Liver (tissue), 9 donors: ENCODE results near the gene SYTL1. TPM values are rescaled to one million over a fixed set of nuclear protein-coding genes. Genes with fewer than 3 reads are reported as not detected.

Experiments
- DNase-seq: peaks from one replicate; pipeline ENCODE4 v3.0.0-alpha.2; 2017; ENCODE audit warnings: low spot score
- H3K27ac ChIP-seq, 2 donors: one replicate each; pipeline ENCODE4 v1.7.0; 2013; ENCODE audit warnings: inconsistent platforms in 2 of 2, low read length in 2 of 2, control low read depth in 1 of 2, low read depth in 1 of 2, mild to moderate bottlenecking in 1 of 2
- H3K27me3 ChIP-seq, 4 donors: one replicate each; pipeline versions ENCODE4 v1.6.1 to v1.7.0; 2013; ENCODE audit warnings: low read length in 3 of 4, inconsistent platforms in 1 of 4, mild to moderate bottlenecking in 1 of 4, moderate library complexity in 1 of 4; ENCODE audit not compliant: control insufficient read depth in 4 of 4, insufficient read depth in 4 of 4
- H3K36me3 ChIP-seq, 4 donors: one replicate each; pipeline versions ENCODE4 v1.6.1 to v1.7.0; 2013; ENCODE audit warnings: low read length in 3 of 4, mild to moderate bottlenecking in 3 of 4, low read depth in 1 of 4, moderate library complexity in 1 of 4; ENCODE audit not compliant: control insufficient read depth in 4 of 4, insufficient read depth in 3 of 4
- H3K4me1 ChIP-seq, 4 donors: one replicate each; pipeline versions ENCODE4 v1.6.1 to v1.7.0; 2013; ENCODE audit warnings: low read length in 3 of 4, mild to moderate bottlenecking in 3 of 4, moderate library complexity in 1 of 4; ENCODE audit not compliant: control insufficient read depth in 4 of 4, insufficient read depth in 4 of 4
- H3K4me3 ChIP-seq, 3 donors: one replicate each; pipeline versions ENCODE4 v1.6.1 to v1.7.0; 2013; ENCODE audit warnings: low read length in 3 of 3, control low read depth in 1 of 3, low read depth in 1 of 3, mild to moderate bottlenecking in 1 of 3
- H3K9ac ChIP-seq, 2 donors: one replicate each; pipeline ENCODE4 v1.7.0; 2013; ENCODE audit warnings: low read length in 2 of 2, mild to moderate bottlenecking in 2 of 2, moderate library complexity in 2 of 2, control low read depth in 1 of 2, low read depth in 1 of 2
- H3K9me3 ChIP-seq, 4 donors: one replicate each; pipeline versions ENCODE4 v1.6.1 to v1.7.0; 2013; ENCODE audit warnings: low read length in 3 of 4; ENCODE audit not compliant: control insufficient read depth in 4 of 4
- EGR1 ChIP-seq, 2 donors: IDR thresholded peaks; 2 replicates each; pipeline ENCODE4 v1.6.1; 2016 to 2018; ENCODE audit warnings: antibody characterized with exemption in 2 of 2, low read depth in 2 of 2
- FOXA1 ChIP-seq: IDR thresholded peaks from 2 replicates; pipeline ENCODE4 v1.6.1; 2016; ENCODE audit warnings: antibody characterized with exemption
- FOXA2 ChIP-seq: IDR thresholded peaks from 2 replicates; pipeline ENCODE4 v1.6.1; 2016; ENCODE audit warnings: antibody characterized with exemption
- JUND ChIP-seq, 2 donors: IDR thresholded peaks; 2 replicates each; pipeline ENCODE4 v1.6.1; 2016; ENCODE audit warnings: antibody characterized with exemption in 2 of 2
- MAX ChIP-seq: IDR thresholded peaks from 2 replicates; pipeline ENCODE4 v1.6.1; 2016; ENCODE audit warnings: antibody characterized with exemption
- NR2F2 ChIP-seq: IDR thresholded peaks from 2 replicates; pipeline ENCODE4 v1.6.1; 2016; ENCODE audit warnings: antibody characterized with exemption
- REST ChIP-seq: IDR thresholded peaks from 2 replicates; pipeline ENCODE4 v1.6.1; 2016; ENCODE audit warnings: antibody characterized with exemption, mild to moderate bottlenecking
- RXRA ChIP-seq, 2 donors: IDR thresholded peaks; 2 replicates each; pipeline ENCODE4 v1.6.1; 2017 to 2018; ENCODE audit warnings: antibody characterized with exemption in 2 of 2, mild to moderate bottlenecking in 1 of 2
- SP1 ChIP-seq: IDR thresholded peaks from 2 replicates; pipeline ENCODE4 v1.6.1; 2018; ENCODE audit warnings: antibody characterized with exemption, mild to moderate bottlenecking
- TAF1 ChIP-seq: conservative IDR thresholded peaks from 2 replicates; pipeline ENCODE4 v1.6.1; 2016; ENCODE audit warnings: antibody characterized with exemption, mild to moderate bottlenecking
- YY1 ChIP-seq: IDR thresholded peaks from 2 replicates; pipeline ENCODE4 v1.6.1; 2016; ENCODE audit warnings: antibody characterized with exemption, mild to moderate bottlenecking
- ZBTB33 ChIP-seq: IDR thresholded peaks from 2 replicates; pipeline ENCODE4 v1.6.1; 2016; ENCODE audit warnings: antibody characterized with exemption
- WGBS: extraction: QIAGEN DNeasy Blood & Tissue Kit; methylation state at CpG from one replicate; pipeline ENCODE4 v1.1.7; 2013; 5-methylcytosine and 5-hydroxymethylcytosine counted together
- polyA plus RNA-seq, 2 donors: library from polyadenylated mRNA; stranded (reverse) in 1 of 2; unstranded in 1 of 2; fragments of 200-250 nt in 1 of 2; fragments of >200 nt in 1 of 2; fragmentation: Nextera tagmentation in 1 of 2; extraction: Ambion mirVana in 1 of 2; gene quantifications; one replicate each; pipeline versions ENCODE4 v1.2.1 to v1.2.3, GENCODE V29; 2013 to 2015
- total RNA-seq, 2 donors: library from RNA; depleted of rRNA; stranded (reverse); fragments of >200 nt; gene quantifications; one replicate each; pipeline ENCODE4 v1.2.3, GENCODE V29; 2014
- TF ChIP-seq, protein P1 (sequence below): IDR thresholded peaks from 2 replicates; pipeline ENCODE4 v1.6.1; 2016; ENCODE audit warnings: antibody characterized with exemption
- donor health status: healthy.
- donor health status: healthy.
- donor health status: healthy.
- donor health status: healthy.
- donor health status: healthy.

SYTL1 gene
- total and polyA plus RNA-seq, 4 donors: 0.73 to 3.9 (median 1.4) TPM

GRCh38 chr1:27363766-27364695 lies 22.2 kb downstream of the SYTL1 start:
- Histone ChIP-seq H3K27me3 (no peaks in the 10 kb centered on the region), H3K36me3 (no peaks in the 10 kb centered on the region), H3K9me3 (no peaks in the 10 kb centered on the region), H3K9ac (no peak overlapping the region), H3K4me3 (no peak overlapping the region), H3K27ac (no peak overlapping the region), H3K4me1 (peaks cover 4 to 29% (median 14%) of the 10 kb centered on the region in 4 donors)
- 92% methylated on average over 26 of the region's 26 CpGs for WGBS
- peak; percentile 67 for TF ChIP-seq NR2F2
- no peak for TF ChIP-seq MAX
- DNase-seq: no peak

DNA sequence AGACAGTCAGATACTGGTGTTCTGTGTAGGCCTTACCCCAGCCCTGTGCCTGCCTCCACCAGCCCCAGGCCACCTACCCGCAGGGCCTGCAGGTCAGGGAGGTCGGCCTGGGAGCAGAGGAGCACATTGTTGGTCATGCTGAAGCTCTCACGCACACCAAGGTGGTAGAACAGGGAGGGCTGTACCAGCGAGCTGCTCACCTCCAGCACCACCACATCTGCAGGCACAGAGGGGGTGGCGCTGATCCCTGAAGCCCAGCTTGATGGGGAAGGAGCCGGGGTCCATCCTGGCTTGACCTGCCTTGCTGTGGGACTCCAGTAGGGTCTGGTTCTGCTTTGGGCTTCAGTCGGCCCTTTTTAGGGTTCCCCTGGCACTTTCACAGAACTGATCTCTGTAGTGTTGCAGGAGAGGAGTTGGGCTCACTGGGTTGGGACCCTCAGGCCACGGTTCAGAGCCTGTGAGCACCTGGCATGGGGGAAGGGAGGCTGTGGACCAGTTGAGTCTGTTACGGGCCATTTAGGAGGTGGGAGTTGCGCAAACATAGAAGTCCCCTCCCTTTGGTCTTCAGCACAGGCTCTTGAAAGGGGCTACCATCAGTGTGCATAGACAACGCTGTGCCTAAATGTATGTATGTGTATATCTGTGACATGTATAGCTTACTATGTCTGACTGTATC lies 23.0 kb downstream of the SYTL1 start:
- Histone ChIP-seq H3K27me3 (no peaks in the 10 kb centered on the region), H3K4me1 (peaks cover 4 to 34% (median 14%) of the 10 kb centered on the region in 4 donors), H3K9me3 (no peaks in the 10 kb centered on the region), H3K36me3 (no peaks in the 10 kb centered on the region), H3K4me3 (no peak overlapping the region), H3K27ac (no peak overlapping the region), H3K9ac (no peak overlapping the region)
- WGBS: 82% methylated on average over 11 of the region's 11 CpGs
- DNase-seq: no peak
- TF ChIP-seq NR2F2 (peak; percentile 23), RXRA (IDR thresholded peaks at IDR 0.05) (no peak), REST (no peak)
- TF ChIP-seq, protein P1, sequence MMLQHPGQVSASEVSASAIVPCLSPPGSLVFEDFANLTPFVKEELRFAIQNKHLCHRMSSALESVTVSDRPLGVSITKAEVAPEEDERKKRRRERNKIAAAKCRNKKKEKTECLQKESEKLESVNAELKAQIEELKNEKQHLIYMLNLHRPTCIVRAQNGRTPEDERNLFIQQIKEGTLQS: no peak

GRCh38 chr1:27365372-27366112 lies 23.7 kb downstream of the SYTL1 start:
- Histone ChIP-seq H3K9ac (peak overlapping the region in 1 of 2 donors; percentile 71), H3K9me3 (no peaks in the 10 kb centered on the region), H3K36me3 (no peaks in the 10 kb centered on the region), H3K4me3 (peak overlapping the region; percentile 58 to 72 (median 66)), H3K27me3 (no peaks in the 10 kb centered on the region), H3K4me1 (peaks cover 1 to 34% (median 12%) of the 10 kb centered on the region in 4 donors), H3K27ac (peak overlapping the region; percentile 84 to 87)
- 7% methylated on average over 40 of the region's 40 CpGs for WGBS
- DNase-seq: peak; percentile 94
- TF ChIP-seq TAF1 (no peak), ZBTB33 (no peak), JUND (IDR thresholded peaks at IDR 0.05) (no peak), EGR1 (IDR thresholded peaks at IDR 0.05; ENCODE audit: low read depth in 2 of 2) (no peak), SP1 (peak; percentile 43), YY1 (no peak), REST (peak; percentile 14), FOXA2 (no peak), FOXA1 (no peak)
- TF ChIP-seq, protein P1: no peak
